Mammary epithelial cell (primary cell): ENCODE results near the gene NRG2.

Source experiments
- EZH2 ChIP-seq: IDR thresholded peaks from 2 replicates; pipeline ENCODE4 v1.6.1; 2012; ENCODE audit warnings: low read length, inconsistent platforms, borderline replicate concordance
- TF ChIP-seq, protein P1 (sequence below), 2 donors: IDR thresholded peaks in 1 of 2; conservative IDR thresholded peaks in 1 of 2; 2 replicates each; pipeline ENCODE4 v1.5.1; 2011 to 2012; ENCODE audit warnings: inconsistent platforms in 2 of 2, low read length in 2 of 2, mild to moderate bottlenecking in 2 of 2, control low read depth in 1 of 2, low read depth in 1 of 2; ENCODE audit not compliant: insufficient read depth in 1 of 2; ENCODE audit errors: extremely low read depth in 1 of 2

DNA sequence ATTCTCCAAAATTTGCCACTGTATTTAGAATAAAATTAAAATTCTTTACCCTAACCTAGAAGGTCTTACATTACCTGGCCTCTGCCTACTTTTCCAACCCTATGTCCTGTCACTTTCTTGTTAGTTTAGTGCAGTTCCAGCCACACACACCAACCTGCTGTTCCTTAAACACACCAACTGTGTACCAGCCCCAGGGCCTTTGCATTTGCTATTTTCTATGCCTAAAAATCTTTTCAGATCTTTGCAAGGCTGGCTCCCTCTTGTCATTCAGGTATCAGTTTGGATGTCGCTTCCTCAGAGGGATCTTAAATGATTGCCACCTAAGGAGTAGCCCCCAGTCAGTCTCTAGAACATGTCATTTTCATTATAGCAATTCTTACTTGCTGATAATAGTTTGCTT is 17.7 kb upstream of the NRG2 start:
- TF ChIP-seq EZH2: no peak
- TF ChIP-seq, protein P1, sequence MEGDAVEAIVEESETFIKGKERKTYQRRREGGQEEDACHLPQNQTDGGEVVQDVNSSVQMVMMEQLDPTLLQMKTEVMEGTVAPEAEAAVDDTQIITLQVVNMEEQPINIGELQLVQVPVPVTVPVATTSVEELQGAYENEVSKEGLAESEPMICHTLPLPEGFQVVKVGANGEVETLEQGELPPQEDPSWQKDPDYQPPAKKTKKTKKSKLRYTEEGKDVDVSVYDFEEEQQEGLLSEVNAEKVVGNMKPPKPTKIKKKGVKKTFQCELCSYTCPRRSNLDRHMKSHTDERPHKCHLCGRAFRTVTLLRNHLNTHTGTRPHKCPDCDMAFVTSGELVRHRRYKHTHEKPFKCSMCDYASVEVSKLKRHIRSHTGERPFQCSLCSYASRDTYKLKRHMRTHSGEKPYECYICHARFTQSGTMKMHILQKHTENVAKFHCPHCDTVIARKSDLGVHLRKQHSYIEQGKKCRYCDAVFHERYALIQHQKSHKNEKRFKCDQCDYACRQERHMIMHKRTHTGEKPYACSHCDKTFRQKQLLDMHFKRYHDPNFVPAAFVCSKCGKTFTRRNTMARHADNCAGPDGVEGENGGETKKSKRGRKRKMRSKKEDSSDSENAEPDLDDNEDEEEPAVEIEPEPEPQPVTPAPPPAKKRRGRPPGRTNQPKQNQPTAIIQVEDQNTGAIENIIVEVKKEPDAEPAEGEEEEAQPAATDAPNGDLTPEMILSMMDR (conservative IDR thresholded peaks at IDR 0.05 in 1 of 2, IDR thresholded peaks at IDR 0.05 in 1 of 2; ENCODE audit: extremely low read depth in 1 of 2, insufficient read depth in 1 of 2, low read depth in 1 of 2, low read length in 2 of 2): no peak
